RWPE2 (cell line): ENCODE measurements around the gene NAA38.

Experiments used
- ATAC-seq: fragments of 200-7000 bp; cut with Tn5 transposase; 3 replicates; pipeline ENCODE4 v1.9.1; 2021; ENCODE audit warnings: low read depth
- DNase-seq: peaks from one replicate; pipeline ENCODE4 v3.0.0-alpha.2; 2020; ENCODE audit warnings: low spot score
- H3K27ac ChIP-seq: fragments of 450-650 bp; 2 replicates; pipeline ENCODE4 v1.5.1; 2017; ENCODE audit warnings: mild to moderate bottlenecking; ENCODE audit not compliant: poor library complexity, severe bottlenecking
- H3K27me3 ChIP-seq: fragments of 250-450 bp; sonication (Bioruptor Pico); 2 replicates; pipeline ENCODE4 v1.5.1; 2021; ENCODE audit warnings: mild to moderate bottlenecking, moderate library complexity; ENCODE audit not compliant: insufficient read depth, poor library complexity, severe bottlenecking
- H3K36me3 ChIP-seq: fragments of 250-450 bp; sonication (Bioruptor Pico); 2 replicates; pipeline ENCODE4 v1.5.1; 2020; ENCODE audit warnings: low read depth, mild to moderate bottlenecking, moderate library complexity
- H3K4me1 ChIP-seq: fragments of 250-450 bp; sonication (Bioruptor Pico); 2 replicates; pipeline ENCODE4 v1.5.1; 2021; ENCODE audit warnings: mild to moderate bottlenecking, moderate library complexity; ENCODE audit not compliant: insufficient read depth, poor library complexity, severe bottlenecking
- H3K4me3 ChIP-seq: fragments of 250-450 bp; sonication (Bioruptor Pico); 2 replicates; pipeline ENCODE4 v1.5.1; 2021; ENCODE audit warnings: mild to moderate bottlenecking, moderate library complexity; ENCODE audit not compliant: severe bottlenecking
- H3K9me3 ChIP-seq: fragments of 250-450 bp; sonication (Bioruptor Pico); 2 replicates; pipeline ENCODE4 v1.5.1; 2021; ENCODE audit warnings: mild to moderate bottlenecking, moderate library complexity; ENCODE audit not compliant: severe bottlenecking
- TF ChIP-seq, protein P1 (sequence below): fragments of 450-650 bp; IDR thresholded peaks from one replicate; pipeline ENCODE4 v1.5.1; 2017; ENCODE audit warnings: mild to moderate bottlenecking, moderate library complexity; ENCODE audit not compliant: poor library complexity, severe bottlenecking

NAA38 gene

GRCh38 chr17:7839190-7839875, 18.0 kb downstream of the NAA38 start:
- peaks cover 12% of the 10 kb centered on the region for H3K36me3 ChIP-seq
- ATAC-seq (no peak), DNase-seq (no peak)
- H3K27ac ChIP-seq: peak overlapping the region; percentile 97
- H3K9me3 ChIP-seq: no peaks in the 10 kb centered on the region
- TF ChIP-seq, protein P1, sequence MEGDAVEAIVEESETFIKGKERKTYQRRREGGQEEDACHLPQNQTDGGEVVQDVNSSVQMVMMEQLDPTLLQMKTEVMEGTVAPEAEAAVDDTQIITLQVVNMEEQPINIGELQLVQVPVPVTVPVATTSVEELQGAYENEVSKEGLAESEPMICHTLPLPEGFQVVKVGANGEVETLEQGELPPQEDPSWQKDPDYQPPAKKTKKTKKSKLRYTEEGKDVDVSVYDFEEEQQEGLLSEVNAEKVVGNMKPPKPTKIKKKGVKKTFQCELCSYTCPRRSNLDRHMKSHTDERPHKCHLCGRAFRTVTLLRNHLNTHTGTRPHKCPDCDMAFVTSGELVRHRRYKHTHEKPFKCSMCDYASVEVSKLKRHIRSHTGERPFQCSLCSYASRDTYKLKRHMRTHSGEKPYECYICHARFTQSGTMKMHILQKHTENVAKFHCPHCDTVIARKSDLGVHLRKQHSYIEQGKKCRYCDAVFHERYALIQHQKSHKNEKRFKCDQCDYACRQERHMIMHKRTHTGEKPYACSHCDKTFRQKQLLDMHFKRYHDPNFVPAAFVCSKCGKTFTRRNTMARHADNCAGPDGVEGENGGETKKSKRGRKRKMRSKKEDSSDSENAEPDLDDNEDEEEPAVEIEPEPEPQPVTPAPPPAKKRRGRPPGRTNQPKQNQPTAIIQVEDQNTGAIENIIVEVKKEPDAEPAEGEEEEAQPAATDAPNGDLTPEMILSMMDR: no peak
- no peak overlapping the region for H3K4me3 ChIP-seq
- peaks cover 21% of the 10 kb centered on the region for H3K4me1 ChIP-seq
- H3K27me3 ChIP-seq: no peaks in the 10 kb centered on the region

DNA sequence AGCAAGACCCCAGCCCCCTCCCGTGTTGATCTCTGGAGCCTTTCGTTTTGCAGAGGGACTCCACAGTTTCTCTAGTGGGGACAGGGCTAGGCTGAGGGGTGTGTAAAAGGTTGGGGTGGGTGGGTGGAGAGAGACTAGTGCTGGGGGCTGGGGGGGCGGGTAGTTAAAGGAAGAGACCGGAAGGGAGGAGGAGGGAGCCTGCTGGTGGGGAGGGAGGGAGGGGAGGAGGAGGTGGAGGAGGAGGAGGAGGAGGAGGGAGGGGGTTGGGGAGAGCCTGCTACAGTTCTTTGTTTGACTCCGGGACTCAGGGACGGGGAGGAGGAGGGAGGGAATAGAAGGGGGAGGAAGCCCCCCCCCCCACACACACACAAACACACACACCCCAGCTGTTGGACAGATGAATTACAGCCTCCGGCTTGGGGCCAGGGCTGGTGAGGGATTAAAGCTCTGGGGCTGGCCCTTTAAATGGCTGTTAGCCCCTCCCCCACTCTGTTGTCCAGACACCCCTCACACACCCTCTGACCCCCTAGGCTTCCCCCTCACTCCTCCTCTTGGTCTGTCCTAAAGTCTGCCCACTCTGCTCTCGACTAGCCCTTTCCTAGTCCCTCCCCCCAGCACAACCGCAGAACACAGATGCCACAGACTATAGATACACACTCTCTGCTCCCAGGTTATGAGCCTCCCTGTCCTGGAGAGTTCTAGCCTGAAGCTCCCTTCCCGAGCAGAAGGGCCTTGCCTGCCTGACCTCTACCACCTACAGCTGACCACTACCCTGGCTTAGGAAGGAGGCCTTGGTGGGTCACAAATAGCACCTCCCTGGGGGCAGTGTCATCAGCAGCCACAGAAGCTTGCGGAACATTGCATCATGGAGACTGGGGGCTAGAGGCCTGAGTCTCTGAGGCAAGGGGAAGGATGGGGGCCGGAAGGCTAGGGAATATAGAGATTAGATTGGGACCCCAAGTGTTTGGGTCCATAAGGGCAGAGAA, 19.0 kb downstream of the NAA38 start:
- peaks cover 21% of the 10 kb centered on the region for H3K4me1 ChIP-seq
- peak overlapping the region; percentile 97 for H3K27ac ChIP-seq
- H3K36me3 ChIP-seq: peaks cover 12% of the 10 kb centered on the region
- no peaks in the 10 kb centered on the region for H3K27me3 ChIP-seq
- TF ChIP-seq, protein P1: no peak
- DNase-seq (no peak), ATAC-seq (no peak)
- H3K4me3 ChIP-seq: peak overlapping the region; percentile 58
- no peaks in the 10 kb centered on the region for H3K9me3 ChIP-seq

DNA sequence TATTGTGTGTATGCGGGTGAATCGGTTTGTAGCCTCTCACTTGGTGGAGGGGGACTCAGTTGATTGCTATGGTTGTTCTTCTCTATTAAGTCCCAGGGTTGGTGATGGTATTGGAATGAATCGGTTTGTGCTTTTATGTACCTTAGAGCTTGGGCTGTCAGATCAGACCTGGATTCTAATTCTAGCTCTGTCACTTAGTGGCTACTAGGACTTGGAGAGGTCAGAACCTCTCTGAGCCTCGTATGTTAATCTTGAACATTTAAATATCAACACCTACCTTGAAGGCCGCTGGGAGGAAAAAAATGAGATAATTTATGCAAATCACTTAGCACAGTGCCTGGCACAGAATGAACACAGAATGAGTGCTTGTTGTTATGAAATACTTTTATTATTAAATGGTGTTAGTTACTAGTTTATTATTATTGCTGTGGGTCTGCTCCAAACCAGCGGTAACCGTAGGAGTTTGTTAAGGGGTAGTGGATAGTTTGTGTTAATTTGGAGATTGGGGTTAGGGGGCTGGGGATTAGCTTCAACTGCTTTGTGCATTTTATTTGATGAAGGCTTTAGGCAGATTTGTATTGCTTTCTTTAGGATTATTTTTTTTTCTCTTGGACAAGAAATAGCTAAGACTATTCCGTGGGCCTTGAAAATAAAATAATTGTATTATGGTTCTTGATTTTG, 19.8 kb downstream of the NAA38 start:
- peaks cover 21% of the 10 kb centered on the region for H3K4me1 ChIP-seq
- DNase-seq (no peak), ATAC-seq (no peak)
- peaks cover 12% of the 10 kb centered on the region for H3K36me3 ChIP-seq
- no peaks in the 10 kb centered on the region for H3K27me3 ChIP-seq
- H3K27ac ChIP-seq: peak overlapping the region; percentile 92
- H3K4me3 ChIP-seq: peak overlapping the region; percentile 58
- TF ChIP-seq, protein P1: no peak
- no peaks in the 10 kb centered on the region for H3K9me3 ChIP-seq

GRCh38 chr17:7836596-7837407, 20.6 kb downstream of the NAA38 start:
- Histone ChIP-seq H3K36me3 (peaks cover 12% of the 10 kb centered on the region), H3K4me3 (peak overlapping the region; percentile 58), H3K27me3 (no peaks in the 10 kb centered on the region), H3K27ac (peak overlapping the region; percentile 92), H3K4me1 (peaks cover 21% of the 10 kb centered on the region), H3K9me3 (no peaks in the 10 kb centered on the region)
- ATAC-seq (no peak), DNase-seq (no peak)
- TF ChIP-seq, protein P1: no peak
